ENCODE data around the gene HDAC4.

The HDAC4 gene

DNA sequence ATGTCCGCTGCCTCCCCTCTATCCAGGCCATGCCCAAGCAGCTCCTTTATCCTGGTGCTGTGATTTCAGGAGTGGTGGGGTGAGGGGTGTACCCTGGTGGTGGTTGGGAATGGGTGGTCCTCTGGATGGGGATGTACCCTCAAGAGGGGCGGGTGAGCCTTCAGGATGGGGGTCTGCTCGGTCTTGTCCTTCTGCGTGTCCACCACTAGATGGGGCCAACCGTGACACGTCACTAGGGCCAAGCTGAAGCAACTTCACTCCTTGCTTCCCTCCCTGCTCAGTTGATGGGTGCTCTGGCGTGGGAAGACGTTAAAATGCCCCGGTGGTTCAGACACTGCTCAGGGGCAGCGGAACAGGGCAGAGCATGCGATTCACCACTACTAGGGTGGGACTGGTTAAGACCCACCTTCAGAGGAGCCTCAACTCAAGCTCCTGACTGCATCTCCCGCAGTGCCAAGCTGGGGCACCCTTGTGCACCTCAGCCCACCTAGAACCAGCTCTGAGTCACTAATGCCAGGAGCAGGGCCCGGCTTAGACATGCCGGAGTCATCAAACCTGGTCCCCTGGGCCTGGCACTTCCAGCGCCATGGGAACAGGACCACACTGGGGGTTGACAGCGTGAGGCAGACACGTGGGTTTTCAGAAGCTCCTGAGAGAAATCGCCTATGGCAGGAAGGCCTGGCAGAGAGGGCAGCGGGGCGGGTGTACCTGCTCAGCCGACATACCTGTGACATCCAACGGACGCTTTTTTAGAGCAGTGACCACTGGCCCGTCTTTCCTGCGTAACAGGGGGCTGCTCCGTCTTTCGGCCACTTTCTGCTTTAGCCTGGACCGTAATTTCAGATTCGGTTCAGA lies 256.7 kb downstream of the HDAC4 start:
- H3K4me1 ChIP-seq (ENCODE audit: control insufficient read depth, insufficient read depth, low read length) = no peaks in the 10 kb centered on the region
- peak; percentile 66 for DNase-seq (ENCODE audit: low read depth)
- H3K27me3 ChIP-seq (replicated peaks; ENCODE audit: control insufficient read depth, insufficient read depth, low read length) = no peaks in the 10 kb centered on the region
- H3K4me3 ChIP-seq (ENCODE audit: low read length) = no peak overlapping the region
- H3K36me3 ChIP-seq (ENCODE audit: control insufficient read depth, insufficient read depth, low read length, severe bottlenecking) = peaks cover 27% of the 10 kb centered on the region
- no peaks in the 10 kb centered on the region for H3K9me3 ChIP-seq (ENCODE audit: control insufficient read depth, low read length)
- H3K9ac ChIP-seq (ENCODE audit: low read length) = no peak overlapping the region

DNA sequence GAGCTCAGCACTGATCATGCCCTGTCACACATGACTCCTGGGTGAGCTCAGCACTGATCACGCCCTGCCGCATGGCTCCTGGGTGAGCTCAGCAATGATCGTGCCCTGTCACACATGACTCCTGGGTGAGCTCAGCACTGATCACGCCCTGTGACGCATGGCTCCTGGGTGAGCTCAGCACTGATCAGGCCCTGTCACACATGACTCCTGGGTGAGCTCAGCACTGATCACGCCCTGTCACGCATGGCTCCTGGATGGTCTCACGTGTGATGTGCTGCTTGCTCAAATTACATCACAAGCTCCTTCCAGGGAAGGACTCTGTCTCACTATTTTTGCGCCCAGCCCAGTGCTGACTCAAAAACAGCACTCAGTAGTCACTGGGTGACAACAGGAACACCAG lies 258.0 kb downstream of the HDAC4 start:
- H3K27me3 ChIP-seq (replicated peaks; ENCODE audit: control insufficient read depth, insufficient read depth, low read length) = no peaks in the 10 kb centered on the region
- H3K4me1 ChIP-seq (ENCODE audit: control insufficient read depth, insufficient read depth, low read length) = no peaks in the 10 kb centered on the region
- H3K4me3 ChIP-seq (ENCODE audit: low read length) = no peak overlapping the region
- no peak for DNase-seq (ENCODE audit: low read depth)
- H3K36me3 ChIP-seq (ENCODE audit: control insufficient read depth, insufficient read depth, low read length, severe bottlenecking) = peaks cover 24% of the 10 kb centered on the region
- H3K9me3 ChIP-seq (ENCODE audit: control insufficient read depth, low read length) = no peaks in the 10 kb centered on the region
- no peak overlapping the region for H3K9ac ChIP-seq (ENCODE audit: low read length)

DNA sequence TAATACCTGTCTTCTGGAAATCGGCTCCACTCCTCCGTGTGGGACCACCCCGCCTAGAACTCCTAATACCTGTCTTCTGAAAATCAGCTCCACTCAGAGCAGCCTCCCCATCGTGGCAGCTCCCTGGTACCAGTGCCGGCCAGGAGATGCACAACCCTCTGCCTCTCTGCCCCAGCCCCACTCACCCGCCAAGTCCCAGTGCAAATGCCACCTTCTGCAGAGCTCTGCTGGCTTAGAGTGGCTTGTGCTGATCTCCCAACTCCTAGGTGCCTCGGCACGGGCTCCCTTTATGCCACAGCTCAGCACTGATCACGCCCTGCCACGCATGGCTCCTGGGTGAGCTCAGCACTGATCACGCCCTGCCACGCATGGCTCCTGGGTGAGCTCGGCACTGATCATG lies 258.5 kb downstream of the HDAC4 start:
- no peak for DNase-seq (ENCODE audit: low read depth)
- Histone ChIP-seq H3K4me3 (ENCODE audit: low read length) (no peak overlapping the region), H3K27me3 (replicated peaks; ENCODE audit: control insufficient read depth, insufficient read depth, low read length) (no peaks in the 10 kb centered on the region), H3K9me3 (ENCODE audit: control insufficient read depth, low read length) (no peaks in the 10 kb centered on the region), H3K36me3 (ENCODE audit: control insufficient read depth, insufficient read depth, low read length, severe bottlenecking) (peaks cover 26% of the 10 kb centered on the region), H3K4me1 (ENCODE audit: control insufficient read depth, insufficient read depth, low read length) (no peaks in the 10 kb centered on the region), H3K9ac (ENCODE audit: low read length) (no peak overlapping the region)

DNA sequence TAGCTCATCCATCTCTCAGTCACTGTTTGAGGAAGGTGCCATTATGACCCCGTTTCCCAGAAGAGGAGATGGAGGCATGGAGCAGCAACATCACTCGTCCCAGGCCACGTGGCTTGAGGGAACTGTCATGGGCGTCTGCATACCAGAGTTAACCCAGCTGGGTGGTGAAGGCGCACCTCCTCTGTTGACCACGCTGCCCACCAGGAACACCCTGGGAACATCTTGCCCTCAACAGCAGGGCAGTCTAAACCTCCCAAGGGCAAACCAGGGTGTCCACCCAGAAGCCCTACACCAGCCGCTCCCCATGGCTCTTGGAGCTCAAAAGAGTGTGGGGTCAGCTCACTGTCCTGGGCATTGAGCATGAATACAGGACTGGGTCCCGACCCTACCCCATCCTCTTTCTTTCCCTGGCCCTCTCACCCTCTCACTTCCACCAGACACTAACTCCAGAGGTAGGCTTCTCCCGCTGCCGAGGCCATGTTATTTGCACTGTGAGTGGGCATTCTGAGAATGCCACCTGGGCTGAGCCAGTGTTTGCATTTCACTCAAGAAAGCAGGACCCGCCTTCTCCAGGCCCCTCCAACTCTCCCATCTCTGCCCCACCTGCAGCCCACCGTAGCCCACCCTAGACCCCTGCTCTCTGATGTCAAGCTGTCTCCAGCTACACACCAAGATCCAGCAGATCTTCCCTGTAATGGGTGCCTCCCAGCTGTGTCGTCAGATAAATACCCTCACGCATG lies 259.6 kb downstream of the HDAC4 start:
- Histone ChIP-seq H3K4me3 (ENCODE audit: low read length) (no peak overlapping the region), H3K4me1 (ENCODE audit: control insufficient read depth, insufficient read depth, low read length) (no peaks in the 10 kb centered on the region), H3K9me3 (ENCODE audit: control insufficient read depth, low read length) (no peaks in the 10 kb centered on the region), H3K9ac (ENCODE audit: low read length) (no peak overlapping the region), H3K36me3 (ENCODE audit: control insufficient read depth, insufficient read depth, low read length, severe bottlenecking) (peaks cover 29% of the 10 kb centered on the region), H3K27me3 (replicated peaks; ENCODE audit: control insufficient read depth, insufficient read depth, low read length) (no peaks in the 10 kb centered on the region)
- DNase-seq (ENCODE audit: low read depth) = no peak

DNA sequence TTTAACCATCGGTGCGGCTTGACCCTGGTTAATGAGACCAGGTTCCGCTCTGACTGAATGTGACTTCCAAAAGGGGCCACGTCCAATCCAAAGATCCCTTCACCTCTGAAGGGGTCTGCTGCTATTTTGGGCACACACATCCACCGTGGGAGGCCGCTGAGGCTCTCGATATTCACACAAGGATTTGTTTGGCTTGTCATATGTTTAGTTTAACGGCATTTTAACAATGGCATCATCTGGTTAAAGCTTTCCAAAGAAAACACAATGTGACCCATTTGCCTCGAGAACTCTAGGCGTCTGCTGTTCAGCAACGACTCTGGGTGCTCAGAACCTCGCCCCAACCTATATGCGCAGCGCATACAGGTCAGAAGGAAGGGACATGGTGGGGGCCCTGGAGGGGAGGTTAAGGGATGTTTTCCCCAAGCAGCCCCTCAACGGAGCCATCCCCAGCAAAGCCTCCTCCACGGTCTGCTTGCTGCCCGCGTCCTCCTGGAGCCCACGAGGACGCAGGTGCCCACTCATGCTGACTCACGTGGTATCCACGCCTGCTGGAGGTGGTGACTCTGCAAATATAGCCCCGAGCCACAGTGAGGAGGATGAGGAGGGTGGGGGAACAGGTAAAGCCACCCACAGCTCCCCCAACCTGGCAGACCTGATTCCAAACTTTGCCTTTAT lies 260.3 kb downstream of the HDAC4 start:
- DNase-seq (ENCODE audit: low read depth) = no peak
- Histone ChIP-seq H3K27me3 (replicated peaks; ENCODE audit: control insufficient read depth, insufficient read depth, low read length) (no peaks in the 10 kb centered on the region), H3K9me3 (ENCODE audit: control insufficient read depth, low read length) (no peaks in the 10 kb centered on the region), H3K4me1 (ENCODE audit: control insufficient read depth, insufficient read depth, low read length) (no peaks in the 10 kb centered on the region), H3K36me3 (ENCODE audit: control insufficient read depth, insufficient read depth, low read length, severe bottlenecking) (peaks cover 31% of the 10 kb centered on the region), H3K4me3 (ENCODE audit: low read length) (no peak overlapping the region), H3K9ac (ENCODE audit: low read length) (no peak overlapping the region)

DNA sequence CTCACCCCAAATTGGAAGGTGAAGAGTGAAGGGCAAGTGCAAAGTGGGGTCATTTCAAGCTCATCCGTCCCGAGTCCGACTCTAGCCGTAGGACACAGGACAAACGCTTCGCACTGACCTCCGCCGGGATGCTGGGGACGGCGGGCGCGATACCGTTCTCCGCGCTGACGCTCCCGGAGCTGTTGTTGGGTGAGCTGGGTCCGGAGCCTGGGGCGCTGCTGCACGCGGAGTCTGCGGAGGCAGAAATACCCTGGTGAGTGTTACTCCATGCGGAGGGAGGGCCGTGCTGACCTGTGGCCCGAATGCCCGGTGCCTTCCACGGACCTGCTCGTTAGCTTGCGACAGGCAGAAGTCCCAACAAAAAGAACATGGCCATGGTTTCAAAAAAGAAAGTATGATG lies 261.3 kb downstream of the HDAC4 start:
- no peak for DNase-seq (ENCODE audit: low read depth)
- Histone ChIP-seq H3K27me3 (replicated peaks; ENCODE audit: control insufficient read depth, insufficient read depth, low read length) (no peaks in the 10 kb centered on the region), H3K9ac (ENCODE audit: low read length) (no peak overlapping the region)

DNA sequence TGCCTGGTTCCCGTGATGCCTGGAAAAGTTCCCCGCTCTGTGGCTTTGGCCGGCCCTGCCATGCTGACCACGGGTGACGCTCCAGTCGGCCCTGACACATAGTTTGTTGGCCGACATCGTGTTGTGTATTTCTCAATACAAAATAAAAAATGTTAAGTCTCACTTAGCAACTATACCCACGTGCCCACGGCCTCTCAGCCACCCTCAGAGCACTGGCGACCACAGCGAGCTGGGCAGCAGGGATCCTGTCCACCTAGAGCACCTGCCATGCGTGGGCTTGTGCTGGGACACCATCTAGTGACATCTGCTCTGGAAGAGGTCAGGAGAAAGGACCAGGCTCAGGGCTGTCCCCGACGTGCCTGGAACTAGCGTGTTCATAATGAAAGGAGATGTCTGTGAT lies 261.7 kb downstream of the HDAC4 start:
- no peaks in the 10 kb centered on the region for H3K4me1 ChIP-seq (ENCODE audit: control insufficient read depth, insufficient read depth, low read length)
- H3K4me3 ChIP-seq (ENCODE audit: low read length) = no peak overlapping the region
- no peak for DNase-seq (ENCODE audit: low read depth)
- H3K36me3 ChIP-seq (ENCODE audit: control insufficient read depth, insufficient read depth, low read length, severe bottlenecking) = peaks cover 33% of the 10 kb centered on the region
- H3K9ac ChIP-seq (ENCODE audit: low read length) = no peak overlapping the region
- no peaks in the 10 kb centered on the region for H3K27me3 ChIP-seq (replicated peaks; ENCODE audit: control insufficient read depth, insufficient read depth, low read length)
- no peaks in the 10 kb centered on the region for H3K9me3 ChIP-seq (ENCODE audit: control insufficient read depth, low read length)

More for the DNA sequence above, 261.3 kb downstream of the HDAC4 start:
- Histone ChIP-seq H3K9me3 (ENCODE audit: control insufficient read depth, low read length) (no peaks in the 10 kb centered on the region), H3K36me3 (ENCODE audit: control insufficient read depth, insufficient read depth, low read length, severe bottlenecking) (peaks cover 32% of the 10 kb centered on the region), H3K4me3 (ENCODE audit: low read length) (no peak overlapping the region), H3K4me1 (ENCODE audit: control insufficient read depth, insufficient read depth, low read length) (no peaks in the 10 kb centered on the region)

DNA sequence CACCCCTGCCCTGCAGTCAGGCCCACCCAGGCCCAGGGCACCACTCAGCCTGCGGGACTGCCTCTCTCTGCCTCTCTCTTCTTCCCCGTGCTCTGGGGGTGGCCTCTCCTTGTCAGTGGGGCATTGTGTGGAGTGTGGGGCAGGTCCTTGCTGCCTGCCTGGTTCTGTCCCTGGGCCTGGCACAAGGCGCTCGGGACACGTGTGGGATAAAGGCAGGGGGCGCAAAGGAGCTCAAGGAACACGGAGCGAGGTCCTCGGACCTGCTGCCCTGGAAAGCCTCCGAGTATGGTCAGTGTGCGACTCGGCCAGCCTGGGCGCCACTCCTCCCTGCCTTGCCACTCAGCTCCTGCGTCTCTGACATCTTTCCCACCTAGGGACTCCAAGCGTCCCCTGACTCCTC lies 262.2 kb downstream of the HDAC4 start:
- DNase-seq (ENCODE audit: low read depth) = no peak
- Histone ChIP-seq H3K9ac (ENCODE audit: low read length) (no peak overlapping the region), H3K4me3 (ENCODE audit: low read length) (no peak overlapping the region), H3K4me1 (ENCODE audit: control insufficient read depth, insufficient read depth, low read length) (no peaks in the 10 kb centered on the region), H3K27me3 (replicated peaks; ENCODE audit: control insufficient read depth, insufficient read depth, low read length) (no peaks in the 10 kb centered on the region), H3K9me3 (ENCODE audit: control insufficient read depth, low read length) (no peaks in the 10 kb centered on the region), H3K36me3 (ENCODE audit: control insufficient read depth, insufficient read depth, low read length, severe bottlenecking) (peaks cover 38% of the 10 kb centered on the region)

DNA sequence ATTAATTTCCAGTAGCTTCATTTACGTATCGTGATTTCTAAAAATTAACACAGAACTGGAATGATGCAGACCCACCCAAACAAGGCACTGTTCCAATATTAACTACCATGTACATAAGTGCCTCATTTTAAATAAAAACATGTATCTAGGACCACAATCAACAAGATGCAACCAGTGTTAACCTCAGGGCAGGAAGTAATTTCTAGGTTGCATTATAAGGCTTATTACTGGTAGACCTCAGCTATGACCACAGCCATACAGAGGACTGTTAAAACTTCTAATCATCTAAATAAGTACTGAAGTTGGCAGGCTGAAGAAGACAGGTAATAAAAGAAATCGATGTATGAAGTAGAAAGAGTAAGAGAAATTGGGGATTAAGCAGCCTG lies 262.9 kb downstream of the HDAC4 start:
- Histone ChIP-seq H3K4me1 (ENCODE audit: control insufficient read depth, insufficient read depth, low read length) (no peaks in the 10 kb centered on the region), H3K4me3 (ENCODE audit: low read length) (no peak overlapping the region), H3K27me3 (replicated peaks; ENCODE audit: control insufficient read depth, insufficient read depth, low read length) (no peaks in the 10 kb centered on the region), H3K9me3 (ENCODE audit: control insufficient read depth, low read length) (no peaks in the 10 kb centered on the region), H3K36me3 (ENCODE audit: control insufficient read depth, insufficient read depth, low read length, severe bottlenecking) (peaks cover 43% of the 10 kb centered on the region), H3K9ac (ENCODE audit: low read length) (no peak overlapping the region)
- DNase-seq (ENCODE audit: low read depth) = no peak

DNA sequence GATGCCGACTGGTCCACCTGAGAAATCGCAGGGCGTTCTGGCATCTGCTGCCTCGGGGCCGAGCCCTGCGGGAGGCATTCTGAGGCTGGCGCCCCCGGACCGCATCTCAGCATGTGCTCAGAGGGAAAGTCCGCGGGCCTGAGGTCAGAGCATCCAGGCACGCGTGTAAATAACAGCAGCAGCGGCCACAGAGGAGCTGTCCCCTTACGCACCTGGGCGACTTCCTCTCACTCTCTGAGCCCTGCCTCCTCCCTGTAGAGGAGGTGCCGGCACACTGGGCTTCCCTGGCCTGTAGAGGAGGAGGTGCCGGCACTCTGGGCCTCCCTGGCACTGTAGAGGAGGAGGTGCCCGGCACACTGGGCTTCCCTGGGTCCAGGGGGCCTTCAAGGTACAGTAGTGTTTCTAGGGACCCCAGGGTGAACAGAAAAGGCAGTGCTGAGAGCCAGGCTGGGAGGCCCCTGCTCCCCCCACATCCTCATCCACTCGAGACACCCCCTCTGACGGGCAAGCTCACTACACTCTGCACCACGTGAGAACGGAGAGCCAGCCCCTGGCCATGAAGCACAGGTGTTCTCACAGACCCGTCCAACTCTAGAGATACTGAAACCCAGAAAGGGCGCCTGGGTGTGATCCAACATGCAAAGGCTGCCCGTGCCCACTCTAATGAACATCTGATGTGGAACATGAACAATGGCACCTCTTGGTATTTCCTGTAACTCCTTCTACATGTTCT lies 263.5 kb downstream of the HDAC4 start:
- no peak for DNase-seq (ENCODE audit: low read depth)
- Histone ChIP-seq H3K9ac (ENCODE audit: low read length) (no peak overlapping the region), H3K4me3 (ENCODE audit: low read length) (no peak overlapping the region), H3K4me1 (ENCODE audit: control insufficient read depth, insufficient read depth, low read length) (no peaks in the 10 kb centered on the region), H3K36me3 (ENCODE audit: control insufficient read depth, insufficient read depth, low read length, severe bottlenecking) (peaks cover 44% of the 10 kb centered on the region), H3K27me3 (replicated peaks; ENCODE audit: control insufficient read depth, insufficient read depth, low read length) (no peaks in the 10 kb centered on the region), H3K9me3 (ENCODE audit: control insufficient read depth, low read length) (no peaks in the 10 kb centered on the region)

DNA sequence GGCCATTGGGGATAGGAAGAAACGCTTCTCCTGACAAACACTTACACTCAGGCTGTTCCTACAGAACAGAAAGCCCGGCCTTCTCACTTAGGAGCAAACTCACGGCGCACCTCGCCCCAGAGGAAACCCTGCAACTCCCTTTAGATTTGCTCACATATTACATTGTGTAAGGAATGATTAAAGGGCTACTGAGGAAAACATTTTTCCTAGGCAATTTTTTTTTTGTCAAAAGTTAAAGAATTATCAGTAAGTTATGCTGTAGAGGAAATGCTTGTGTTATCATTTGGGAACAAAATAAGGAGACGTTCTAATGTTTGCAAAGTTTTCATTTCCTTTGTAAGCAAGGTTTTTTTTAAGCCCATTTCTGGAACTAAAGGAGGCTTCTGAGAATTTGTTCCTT lies 264.1 kb downstream of the HDAC4 start:
- DNase-seq (ENCODE audit: low read depth) = no peak
- Histone ChIP-seq H3K27me3 (replicated peaks; ENCODE audit: control insufficient read depth, insufficient read depth, low read length) (no peaks in the 10 kb centered on the region), H3K4me1 (ENCODE audit: control insufficient read depth, insufficient read depth, low read length) (no peaks in the 10 kb centered on the region), H3K9me3 (ENCODE audit: control insufficient read depth, low read length) (no peaks in the 10 kb centered on the region), H3K4me3 (ENCODE audit: low read length) (no peak overlapping the region), H3K36me3 (ENCODE audit: control insufficient read depth, insufficient read depth, low read length, severe bottlenecking) (peaks cover 49% of the 10 kb centered on the region), H3K9ac (ENCODE audit: low read length) (no peak overlapping the region)

All from adipocyte (in vitro differentiated cells).